ENCODE data around the gene ROR1. TPM values are rescaled to one million over a fixed set of nuclear protein-coding genes. Genes with fewer than 3 reads are reported as not detected.

ROR1 gene
- total and polyA plus RNA-seq, 2 of the 13 experiments (the other 11 are each of a cell fraction or from before 2014, with no cell fraction given): 0.58 to 2.3 TPM

DNA sequence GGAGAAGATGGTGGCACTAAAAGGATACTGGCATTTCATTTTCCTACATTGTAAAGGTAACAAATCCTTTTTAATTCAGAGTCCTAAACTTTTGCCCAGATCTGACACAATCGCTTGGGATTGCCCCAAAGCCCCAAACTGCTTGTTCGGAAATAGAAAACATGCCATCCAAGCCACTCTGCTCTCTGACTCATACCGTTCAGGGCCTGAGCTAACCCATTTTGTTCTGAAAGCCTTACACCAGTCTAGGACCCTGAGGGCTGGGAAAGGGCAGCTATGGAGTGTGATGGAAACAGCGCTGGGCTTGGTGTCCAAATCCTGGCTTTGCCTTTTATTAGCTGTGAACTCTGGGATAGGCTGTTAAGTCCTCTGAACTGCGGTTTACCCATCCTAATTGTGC lies 270.2 kb downstream of the ROR1 start:
- Histone ChIP-seq H2AFZ (ENCODE audit: low read length) (no peak overlapping the region), H3K27me3 (ENCODE audit: control insufficient read depth in 1 of 2, insufficient read depth in 2 of 2, low read length in 2 of 2) (no peaks in the 10 kb centered on the region; a peak in 1 of 5 replicates), H4K20me1 (ENCODE audit: insufficient read depth, low read length) (no peaks in the 10 kb centered on the region), H3K9ac (ENCODE audit: insufficient read depth, low read depth, low read length) (no peak overlapping the region), H3K79me2 (ENCODE audit: insufficient read depth, low read length) (no peaks in the 10 kb centered on the region), H3K4me2 (ENCODE audit: low read depth, low read length) (no peak overlapping the region), H3K4me3 (replicated peaks in 1 of 3; ENCODE audit: insufficient read depth in 1 of 3, low read depth in 2 of 3, low read length in 3 of 3) (no peak overlapping the region), H3K9me3 (ENCODE audit: low read length) (no peaks in the 10 kb centered on the region), H3K27ac (ENCODE audit: extremely low read length, insufficient read depth, low read length) (no peak overlapping the region), H3K4me1 (ENCODE audit: insufficient read depth, low read length) (peaks cover 8% of the 10 kb centered on the region; the same call in 1 of the 2 replicates), H3K36me3 (replicated peaks in 1 of 2; ENCODE audit: control insufficient read depth in 1 of 2, insufficient read depth in 2 of 2, low read length in 2 of 2) (no peaks in the 10 kb centered on the region)
- WGBS (ENCODE audit: low lambda C conversion rate): 76% methylated on average over 5 of the region's 5 CpGs
- in situ Hi-C loops (cut with HindIII; ENCODE audit: extremely low pct_ligation_motif_present, low pct_unique_long_range_greater_than_20kb) (no loop called here), intact Hi-C loops (cut with micrococcal nuclease; ENCODE audit: unreplicated experiment) (no loop called here)
- DNase-seq (ENCODE audit: low spot score) (no peak), FAIRE-seq (no peak), ATAC-seq (no peak)
- no peak for TF ChIP-seq DMAP1 (CRISPR knock-in tag; IDR thresholded peaks at IDR 0.05)
- TF ChIP-seq, protein P1, sequence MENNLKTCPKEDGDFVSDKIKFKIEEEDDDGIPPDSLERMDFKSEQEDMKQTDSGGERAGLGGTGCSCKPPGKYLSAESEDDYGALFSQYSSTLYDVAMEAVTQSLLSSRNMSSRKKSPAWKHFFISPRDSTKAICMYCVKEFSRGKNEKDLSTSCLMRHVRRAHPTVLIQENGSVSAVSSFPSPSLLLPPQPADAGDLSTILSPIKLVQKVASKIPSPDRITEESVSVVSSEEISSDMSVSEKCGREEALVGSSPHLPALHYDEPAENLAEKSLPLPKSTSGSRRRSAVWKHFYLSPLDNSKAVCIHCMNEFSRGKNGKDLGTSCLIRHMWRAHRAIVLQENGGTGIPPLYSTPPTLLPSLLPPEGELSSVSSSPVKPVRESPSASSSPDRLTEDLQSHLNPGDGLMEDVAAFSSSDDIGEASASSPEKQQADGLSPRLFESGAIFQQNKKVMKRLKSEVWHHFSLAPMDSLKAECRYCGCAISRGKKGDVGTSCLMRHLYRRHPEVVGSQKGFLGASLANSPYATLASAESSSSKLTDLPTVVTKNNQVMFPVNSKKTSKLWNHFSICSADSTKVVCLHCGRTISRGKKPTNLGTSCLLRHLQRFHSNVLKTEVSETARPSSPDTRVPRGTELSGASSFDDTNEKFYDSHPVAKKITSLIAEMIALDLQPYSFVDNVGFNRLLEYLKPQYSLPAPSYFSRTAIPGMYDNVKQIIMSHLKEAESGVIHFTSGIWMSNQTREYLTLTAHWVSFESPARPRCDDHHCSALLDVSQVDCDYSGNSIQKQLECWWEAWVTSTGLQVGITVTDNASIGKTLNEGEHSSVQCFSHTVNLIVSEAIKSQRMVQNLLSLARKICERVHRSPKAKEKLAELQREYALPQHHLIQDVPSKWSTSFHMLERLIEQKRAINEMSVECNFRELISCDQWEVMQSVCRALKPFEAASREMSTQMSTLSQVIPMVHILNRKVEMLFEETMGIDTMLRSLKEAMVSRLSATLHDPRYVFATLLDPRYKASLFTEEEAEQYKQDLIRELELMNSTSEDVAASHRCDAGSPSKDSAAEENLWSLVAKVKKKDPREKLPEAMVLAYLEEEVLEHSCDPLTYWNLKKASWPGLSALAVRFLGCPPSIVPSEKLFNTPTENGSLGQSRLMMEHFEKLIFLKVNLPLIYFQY (CRISPR knock-in tag; IDR thresholded peaks at IDR 0.05; ENCODE audit: borderline replicate concordance): no peak
- no peak for TF ChIP-seq FOXP4 (CRISPR knock-in tag; IDR thresholded peaks at IDR 0.05)
- no peak for TF ChIP-seq MBNL3 (CRISPR knock-in tag; conservative IDR thresholded peaks at IDR 0.05)
- TF ChIP-seq AGO1 (IDR thresholded peaks at IDR 0.05; ENCODE audit: low read depth, low read length, poor library complexity, severe bottlenecking): no peak
- TF ChIP-seq NR2F1 (CRISPR knock-in tag; IDR thresholded peaks at IDR 0.05): no peak
- no peak for TF ChIP-seq NFATC3 (CRISPR knock-in tag; IDR thresholded peaks at IDR 0.05)
- TF ChIP-seq, protein P2, sequence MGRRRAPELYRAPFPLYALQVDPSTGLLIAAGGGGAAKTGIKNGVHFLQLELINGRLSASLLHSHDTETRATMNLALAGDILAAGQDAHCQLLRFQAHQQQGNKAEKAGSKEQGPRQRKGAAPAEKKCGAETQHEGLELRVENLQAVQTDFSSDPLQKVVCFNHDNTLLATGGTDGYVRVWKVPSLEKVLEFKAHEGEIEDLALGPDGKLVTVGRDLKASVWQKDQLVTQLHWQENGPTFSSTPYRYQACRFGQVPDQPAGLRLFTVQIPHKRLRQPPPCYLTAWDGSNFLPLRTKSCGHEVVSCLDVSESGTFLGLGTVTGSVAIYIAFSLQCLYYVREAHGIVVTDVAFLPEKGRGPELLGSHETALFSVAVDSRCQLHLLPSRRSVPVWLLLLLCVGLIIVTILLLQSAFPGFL (CRISPR knock-in tag; IDR thresholded peaks at IDR 0.05): no peak
- TF ChIP-seq ZNF256 (CRISPR knock-in tag; conservative IDR thresholded peaks at IDR 0.05): no peak
- TF ChIP-seq ZNF780A (CRISPR knock-in tag; IDR thresholded peaks at IDR 0.05): no peak
- TF ChIP-seq ZSCAN25 (CRISPR knock-in tag; IDR thresholded peaks at IDR 0.05): no peak
- no peak for TF ChIP-seq CENPBD1 (CRISPR knock-in tag; IDR thresholded peaks at IDR 0.05; ENCODE audit: borderline replicate concordance, low read depth)
- no peak for TF ChIP-seq ZMAT3 (CRISPR knock-in tag; conservative IDR thresholded peaks at IDR 0.05)
- no peak for TF ChIP-seq KAT7 (CRISPR knock-in tag; IDR thresholded peaks at IDR 0.05; ENCODE audit: borderline replicate concordance)
- CTCF ChIA-PET (ENCODE audit: low intra/inter-chr PET ratio, low total read pairs): no interaction called here
- POLR2A ChIA-PET: no interaction called here
- BruUV-seq (replicated peaks): no TSS peak

All from HepG2 (cell line).